Peyer's patch (tissue), 4 donors: Measurements from ENCODE around the gene BAZ2A.

Experiments
- POLR2A ChIP-seq, 2 donors: fragments of 450-650 bp; IDR thresholded peaks; one replicate each; pipeline ENCODE4 v1.5.1; 2017; ENCODE audit warnings: antibody characterized with exemption in 2 of 2, mild to moderate bottlenecking in 2 of 2, moderate library complexity in 2 of 2
- TF ChIP-seq, protein P1 (sequence below), 6 experiments: fragments of 450-650 bp in 4 of 6; fragments of 200-600 bp in 2 of 6; sonication (generic) in 1 of 6; IDR thresholded peaks; one replicate each; pipeline ENCODE4 v1.5.1; 2017 to 2019; ENCODE audit warnings: antibody characterized with exemption in 6 of 6, mild to moderate bottlenecking in 3 of 6, moderate library complexity in 1 of 6

GRCh38 chr12:56641219-56641618 lies 11.1 kb upstream of the BAZ2A start:
- TF ChIP-seq POLR2A (IDR thresholded peaks at IDR 0.05) = no peak
- TF ChIP-seq, protein P1, sequence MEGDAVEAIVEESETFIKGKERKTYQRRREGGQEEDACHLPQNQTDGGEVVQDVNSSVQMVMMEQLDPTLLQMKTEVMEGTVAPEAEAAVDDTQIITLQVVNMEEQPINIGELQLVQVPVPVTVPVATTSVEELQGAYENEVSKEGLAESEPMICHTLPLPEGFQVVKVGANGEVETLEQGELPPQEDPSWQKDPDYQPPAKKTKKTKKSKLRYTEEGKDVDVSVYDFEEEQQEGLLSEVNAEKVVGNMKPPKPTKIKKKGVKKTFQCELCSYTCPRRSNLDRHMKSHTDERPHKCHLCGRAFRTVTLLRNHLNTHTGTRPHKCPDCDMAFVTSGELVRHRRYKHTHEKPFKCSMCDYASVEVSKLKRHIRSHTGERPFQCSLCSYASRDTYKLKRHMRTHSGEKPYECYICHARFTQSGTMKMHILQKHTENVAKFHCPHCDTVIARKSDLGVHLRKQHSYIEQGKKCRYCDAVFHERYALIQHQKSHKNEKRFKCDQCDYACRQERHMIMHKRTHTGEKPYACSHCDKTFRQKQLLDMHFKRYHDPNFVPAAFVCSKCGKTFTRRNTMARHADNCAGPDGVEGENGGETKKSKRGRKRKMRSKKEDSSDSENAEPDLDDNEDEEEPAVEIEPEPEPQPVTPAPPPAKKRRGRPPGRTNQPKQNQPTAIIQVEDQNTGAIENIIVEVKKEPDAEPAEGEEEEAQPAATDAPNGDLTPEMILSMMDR (IDR thresholded peaks at IDR 0.05) = no peak
